KOPT-K1 (cell line): ENCODE results near the gene GPC6.

Source experiments
- H3K27ac ChIP-seq: fragments of 200-600 bp; sonication (generic); 2 replicates; pipeline ENCODE4 v1.5.1; 2016; ENCODE audit warnings: antibody characterized with exemption, mild to moderate bottlenecking, low read depth, low read length; ENCODE audit not compliant: poor library complexity, severe bottlenecking
- H3K36me3 ChIP-seq: fragments of 200-600 bp; sonication (generic); 2 replicates; pipeline ENCODE4 v1.5.1; 2017; ENCODE audit warnings: antibody characterized with exemption, mild to moderate bottlenecking, low read length, moderate library complexity; ENCODE audit not compliant: insufficient read depth
- H3K9me3 ChIP-seq: fragments of 200-600 bp; sonication (generic); 2 replicates; pipeline ENCODE4 v1.5.1; 2017; ENCODE audit warnings: antibody characterized with exemption, low read length, mild to moderate bottlenecking; ENCODE audit not compliant: insufficient read depth, poor library complexity, severe bottlenecking

The GPC6 gene

DNA sequence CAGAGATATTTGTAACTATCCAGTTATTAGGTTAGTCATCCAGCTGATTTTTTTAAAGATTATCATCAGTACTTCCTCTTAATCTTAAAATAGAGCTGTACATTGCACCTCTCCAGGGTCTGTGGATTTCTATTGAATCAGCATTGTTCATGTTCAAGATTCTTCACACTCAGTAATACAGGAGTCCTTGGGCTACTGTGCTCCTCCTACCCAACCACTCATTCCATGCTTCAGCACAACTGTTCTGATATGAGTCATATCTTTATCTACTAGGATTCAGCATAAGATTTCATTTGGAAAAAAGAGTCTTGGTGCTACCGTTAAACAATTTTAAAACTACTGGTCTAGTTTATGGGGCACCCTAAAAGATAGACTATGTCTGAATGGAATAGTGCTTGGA is 895.1 kb downstream of the GPC6 start:
- H3K27ac ChIP-seq: no peak overlapping the region
- H3K9me3 ChIP-seq: no peaks in the 10 kb centered on the region
- H3K36me3 ChIP-seq: no peaks in the 10 kb centered on the region

GRCh38 chr13:94122300-94122915 is 895.8 kb downstream of the GPC6 start:
- H3K27ac ChIP-seq: no peak overlapping the region

GRCh38 chr13:94123557-94123956 is 897.0 kb downstream of the GPC6 start:
- no peaks in the 10 kb centered on the region for H3K9me3 ChIP-seq
- H3K36me3 ChIP-seq: no peaks in the 10 kb centered on the region
- no peak overlapping the region for H3K27ac ChIP-seq

More at GRCh38 chr13:94122300-94122915, 895.8 kb downstream of the GPC6 start:
- H3K36me3 ChIP-seq: no peaks in the 10 kb centered on the region
- H3K9me3 ChIP-seq: no peaks in the 10 kb centered on the region

DNA sequence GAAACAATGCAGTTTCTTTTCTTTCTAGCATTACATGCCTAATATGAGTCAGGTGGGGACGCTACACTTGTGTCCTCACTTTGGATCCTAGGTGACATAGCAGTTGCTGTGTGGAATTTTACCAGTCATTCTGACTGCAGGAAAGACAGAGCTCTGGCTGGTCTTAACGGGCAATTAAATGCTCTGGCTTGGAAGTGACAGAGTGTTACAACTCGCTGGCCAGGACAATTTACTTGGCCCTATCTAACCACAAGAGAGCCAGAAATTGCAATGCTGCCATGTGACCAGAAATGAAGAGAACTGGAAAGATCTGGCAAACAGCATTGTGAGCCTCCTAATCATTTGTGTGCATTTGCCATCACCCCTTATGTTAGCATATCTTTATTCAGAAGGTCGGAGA is 901.8 kb downstream of the GPC6 start:
- no peak overlapping the region for H3K27ac ChIP-seq
- no peaks in the 10 kb centered on the region for H3K9me3 ChIP-seq
- no peaks in the 10 kb centered on the region for H3K36me3 ChIP-seq

- H3K9me3 ChIP-seq: no peaks in the 10 kb centered on the region
- no peak overlapping the region for H3K27ac ChIP-seq
- H3K36me3 ChIP-seq: no peaks in the 10 kb centered on the region
Measured at GRCh38 chr13:94129490-94129894, 902.9 kb downstream of the GPC6 start.

- H3K36me3 ChIP-seq: no peaks in the 10 kb centered on the region
- no peaks in the 10 kb centered on the region for H3K9me3 ChIP-seq
- H3K27ac ChIP-seq: no peak overlapping the region
Measured at GRCh38 chr13:94138831-94139230, 912.2 kb downstream of the GPC6 start.

DNA sequence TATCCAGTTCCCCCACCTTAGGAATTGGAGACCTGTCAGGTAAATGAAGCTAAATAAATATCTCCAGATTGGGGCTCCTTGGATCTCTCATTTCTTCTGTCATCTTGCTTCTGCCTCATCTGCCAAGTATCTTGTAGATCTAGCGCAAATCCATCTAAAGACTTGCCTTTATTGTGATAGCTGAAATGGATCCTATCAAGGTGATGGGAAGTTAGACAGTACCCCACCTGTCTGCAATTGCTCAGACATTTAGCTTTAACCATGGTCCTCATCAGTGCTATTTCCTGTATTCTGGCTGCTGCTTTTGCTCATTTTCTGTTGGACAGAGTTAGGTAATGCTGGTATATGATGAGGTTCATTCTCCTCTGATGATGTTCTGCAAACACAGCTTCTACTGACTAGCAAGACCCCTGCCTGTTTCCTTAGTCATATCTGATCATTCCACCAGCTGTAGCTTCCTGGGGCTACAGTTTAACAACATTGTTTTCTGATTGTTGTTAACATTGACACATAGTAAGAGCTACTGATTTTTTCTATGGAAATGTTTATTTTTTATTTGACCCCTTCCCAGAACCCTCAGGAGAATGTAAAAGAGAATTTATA is 912.9 kb downstream of the GPC6 start:
- H3K27ac ChIP-seq: no peak overlapping the region
- no peaks in the 10 kb centered on the region for H3K9me3 ChIP-seq
- H3K36me3 ChIP-seq: no peaks in the 10 kb centered on the region

DNA sequence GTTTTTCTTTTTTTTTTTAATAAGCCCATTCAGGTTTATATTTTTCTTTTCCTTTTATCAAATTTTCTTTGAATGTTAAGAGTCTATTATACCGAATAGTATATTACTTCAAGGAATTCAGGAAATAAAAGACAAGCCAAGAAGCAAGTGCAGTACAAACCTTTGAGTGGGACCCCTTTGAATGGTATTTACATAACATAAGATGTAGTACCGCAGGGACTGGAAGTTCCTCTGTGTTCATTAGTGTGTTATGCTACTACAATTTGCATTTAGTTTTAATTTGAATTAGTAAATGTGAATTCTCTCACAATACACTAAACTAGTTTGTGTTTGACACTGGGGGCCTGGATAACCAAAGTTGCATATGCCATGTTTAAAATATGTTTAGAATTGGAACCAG is 913.4 kb downstream of the GPC6 start:
- Histone ChIP-seq H3K36me3 (no peaks in the 10 kb centered on the region), H3K27ac (no peak overlapping the region), H3K9me3 (no peaks in the 10 kb centered on the region)

DNA sequence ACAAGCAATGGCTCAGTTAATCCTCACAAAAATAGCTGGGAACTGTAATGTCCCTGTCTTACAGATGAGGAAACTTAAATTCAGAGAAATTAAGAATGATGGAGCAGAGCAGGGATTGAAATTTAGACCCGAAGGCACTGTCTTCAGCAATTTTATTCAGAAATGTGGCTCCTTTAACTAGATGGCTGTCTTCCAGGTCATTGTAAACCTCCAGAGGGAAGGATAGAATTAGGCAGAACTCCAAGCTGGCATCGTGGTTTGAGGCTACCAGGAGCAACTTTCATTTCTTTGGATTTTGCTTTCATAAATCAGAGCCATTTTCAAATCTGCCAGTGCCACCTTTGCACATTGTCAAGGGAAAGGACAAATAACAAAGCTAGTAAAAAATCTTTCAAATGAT is 913.9 kb downstream of the GPC6 start:
- no peaks in the 10 kb centered on the region for H3K9me3 ChIP-seq
- no peak overlapping the region for H3K27ac ChIP-seq
- no peaks in the 10 kb centered on the region for H3K36me3 ChIP-seq

- H3K9me3 ChIP-seq: no peaks in the 10 kb centered on the region
Measured at GRCh38 chr13:94143624-94144350, 917.2 kb downstream of the GPC6 start.

DNA sequence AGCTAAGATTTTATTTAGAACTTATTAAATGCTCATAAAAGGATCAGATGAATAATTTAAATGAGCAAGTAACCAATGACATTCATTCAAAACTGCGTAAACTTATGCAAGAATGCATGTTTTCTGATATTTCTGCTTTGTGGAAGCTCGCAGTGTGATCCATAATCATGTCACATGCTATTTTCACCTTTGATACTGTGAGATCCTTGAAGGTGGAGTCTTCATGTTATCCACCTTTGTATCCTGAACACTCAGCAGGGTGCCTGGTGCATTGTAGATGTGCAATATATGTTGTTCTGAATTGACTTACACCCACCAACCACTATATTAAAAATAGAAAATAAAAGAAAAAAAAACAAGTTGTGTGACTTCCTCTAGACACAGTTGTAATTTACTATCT is 919.4 kb downstream of the GPC6 start:
- no peaks in the 10 kb centered on the region for H3K9me3 ChIP-seq
- H3K36me3 ChIP-seq: no peaks in the 10 kb centered on the region
- no peak overlapping the region for H3K27ac ChIP-seq

More at GRCh38 chr13:94143624-94144350, 917.2 kb downstream of the GPC6 start:
- no peak overlapping the region for H3K27ac ChIP-seq
- no peaks in the 10 kb centered on the region for H3K36me3 ChIP-seq

- Histone ChIP-seq H3K36me3 (no peaks in the 10 kb centered on the region), H3K27ac (no peak overlapping the region), H3K9me3 (no peaks in the 10 kb centered on the region)
Measured at GRCh38 chr13:94153586-94153985, 927.0 kb downstream of the GPC6 start.

- Histone ChIP-seq H3K27ac (no peak overlapping the region), H3K36me3 (no peaks in the 10 kb centered on the region), H3K9me3 (no peaks in the 10 kb centered on the region)
Measured at GRCh38 chr13:94154367-94154766, 927.8 kb downstream of the GPC6 start.

- Histone ChIP-seq H3K27ac (no peak overlapping the region), H3K9me3 (peaks cover 7% of the 10 kb centered on the region), H3K36me3 (no peaks in the 10 kb centered on the region)
Measured at GRCh38 chr13:94157705-94158218, 931.2 kb downstream of the GPC6 start.

DNA sequence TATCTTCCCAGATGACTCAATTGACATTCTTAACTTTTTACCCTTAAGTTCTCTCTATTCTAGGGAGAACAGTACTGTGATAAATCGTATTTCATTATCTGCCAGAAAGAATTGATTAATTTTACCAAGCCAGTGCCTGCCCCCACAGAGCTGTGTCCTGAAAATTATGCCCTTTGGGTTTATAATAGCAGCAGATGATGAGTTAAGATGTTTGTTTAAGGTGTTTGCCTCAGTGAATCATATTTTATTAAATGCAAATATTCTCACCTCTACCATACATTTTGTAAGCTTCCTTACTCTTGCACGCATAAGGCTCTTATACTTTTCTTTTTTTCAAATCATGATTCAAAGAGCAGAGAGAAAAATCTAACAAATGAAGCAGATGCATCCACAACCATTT is 934.3 kb downstream of the GPC6 start:
- no peak overlapping the region for H3K27ac ChIP-seq
- peaks cover 7% of the 10 kb centered on the region for H3K9me3 ChIP-seq
- H3K36me3 ChIP-seq: no peaks in the 10 kb centered on the region
